RCC 7860 (cell line): Measurements from ENCODE around the gene SEZ6L2.
A peak's percentile ranks its signal among the peaks of the same experiment; 100 is the strongest.
"Not testable (repeated sequence)": the region's sequence is repeated elsewhere in the genome, so short reads cannot be mapped to it uniquely, and the experiment has no call there.

Experiments used
- DNase-seq: peaks from one replicate; pipeline ENCODE4 v3.0.0-alpha.2; 2015; ENCODE audit warnings: low spot score
- FAIRE-seq: peaks from 2 replicates; lab custom pipeline; 2012; peaks lifted over from hg19 to GRCh38; lab: Jason Lieb, UNC

Gene SEZ6L2

DNA sequence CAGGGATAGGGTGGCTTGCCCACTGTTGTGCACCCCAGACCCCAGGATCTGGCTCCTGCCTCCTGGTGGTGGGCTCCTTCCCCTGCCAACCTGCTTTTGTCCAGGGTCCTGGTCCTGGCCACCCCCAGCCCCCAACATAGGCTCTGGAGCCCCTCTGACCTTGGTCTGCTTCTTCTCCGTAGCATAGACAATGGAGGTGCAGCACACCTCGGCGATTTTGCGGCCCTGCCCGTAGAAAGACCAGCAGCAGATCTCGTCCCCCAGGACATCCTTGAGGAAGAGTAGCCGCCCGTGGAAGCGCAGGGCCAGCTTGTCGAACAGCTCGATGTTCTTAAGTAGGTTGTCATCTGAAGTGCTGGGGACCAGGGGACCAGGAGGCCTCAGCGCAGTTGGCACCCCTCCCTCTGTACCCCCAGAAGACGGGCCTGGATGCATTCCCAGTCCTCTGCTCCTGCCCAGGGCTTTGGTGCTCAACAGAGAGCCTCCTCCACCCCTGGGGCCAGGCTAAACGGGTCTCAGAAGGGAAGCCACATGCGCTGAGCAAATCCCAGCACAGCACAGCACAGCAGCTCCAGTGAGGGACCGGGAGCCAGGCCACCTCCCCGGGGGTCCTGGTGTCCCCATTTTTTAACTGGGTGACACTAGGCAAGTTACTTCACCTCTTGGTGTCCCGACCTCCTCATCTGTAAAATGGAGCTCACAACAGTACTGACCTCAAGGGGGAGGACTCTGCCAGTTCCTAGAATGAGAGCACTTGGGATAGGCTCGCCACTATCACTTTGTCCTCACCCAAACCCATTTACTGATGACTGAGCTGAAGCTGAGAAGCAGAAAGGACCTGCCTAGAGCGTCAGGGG, 11.7 kb upstream of the SEZ6L2 start:
- no peak for DNase-seq
- FAIRE-seq: no peak

- not testable (repeated sequence) for DNase-seq, FAIRE-seq
Measured at GRCh38 chr16:29909851-29910250, 10.5 kb upstream of the SEZ6L2 start.

GRCh38 chr16:29909391-29909790, 10.0 kb upstream of the SEZ6L2 start:
- DNase-seq (peak; percentile 5), FAIRE-seq (no peak)

- no peak for FAIRE-seq
Measured at GRCh38 chr16:29908719-29909220, 9.4 kb upstream of the SEZ6L2 start.

GRCh38 chr16:29907973-29908372, 8.6 kb upstream of the SEZ6L2 start:
- FAIRE-seq (no peak), DNase-seq (no peak)

More at GRCh38 chr16:29908719-29909220, 9.4 kb upstream of the SEZ6L2 start:
- no peak for DNase-seq

DNA sequence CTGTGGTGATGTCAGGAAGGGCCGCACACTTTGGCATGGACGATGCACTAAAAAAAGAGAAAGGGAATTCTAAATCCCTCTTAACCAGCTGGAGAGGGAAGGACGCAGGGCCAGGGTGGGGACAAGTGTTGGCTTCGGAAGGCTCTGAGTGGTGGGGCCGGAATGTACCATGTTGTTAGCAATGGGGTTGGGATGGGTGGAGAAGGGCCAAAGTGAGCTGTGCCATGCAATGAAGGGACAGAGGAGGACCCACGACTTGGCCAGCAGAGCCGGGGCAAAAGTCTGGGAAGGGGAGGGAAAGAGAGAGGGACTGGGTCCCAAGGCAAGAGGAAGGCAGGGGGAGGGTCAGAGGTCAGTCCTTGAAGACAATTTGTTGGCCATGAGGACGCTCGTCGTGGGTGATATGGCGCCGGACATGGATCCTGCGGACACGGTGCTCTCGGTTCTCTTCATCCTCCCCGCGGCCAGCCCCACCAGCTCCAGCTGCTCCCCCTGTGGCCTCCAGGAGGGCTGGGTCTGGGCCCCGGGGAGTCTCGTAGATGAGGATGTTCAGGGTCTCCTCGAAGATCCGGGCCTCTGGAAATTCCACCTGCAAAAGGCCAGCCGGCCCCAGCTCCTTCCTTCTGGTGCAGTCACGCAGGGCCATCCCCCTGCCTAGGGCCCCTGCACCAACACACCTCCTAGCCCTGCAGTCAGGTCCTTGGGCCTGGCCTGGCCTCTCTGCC, 7.3 kb upstream of the SEZ6L2 start:
- FAIRE-seq: no peak
- no peak for DNase-seq

GRCh38 chr16:29905668-29906067, 6.3 kb upstream of the SEZ6L2 start:
- FAIRE-seq (no peak), DNase-seq (no peak)

DNA sequence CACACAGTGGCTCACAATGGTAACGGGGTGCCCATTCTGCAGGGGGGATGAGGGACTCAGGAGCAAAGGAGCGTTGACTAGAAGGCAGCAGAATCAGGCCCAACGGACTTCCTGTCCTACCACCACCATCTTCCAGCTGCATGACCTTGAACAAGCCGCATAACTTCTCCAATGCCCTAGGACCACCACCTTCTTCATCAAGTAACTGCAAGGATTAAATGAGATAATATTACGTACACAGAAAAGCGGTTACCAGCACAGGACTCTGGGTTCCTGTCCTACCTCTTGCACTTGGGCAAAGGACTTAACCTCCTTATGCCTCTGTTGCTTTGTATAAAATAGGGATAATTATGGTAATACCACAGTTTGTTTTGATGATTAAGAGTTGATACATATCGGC, 5.6 kb upstream of the SEZ6L2 start:
- FAIRE-seq (no peak), DNase-seq (no peak)

- no peak for FAIRE-seq
- no peak for DNase-seq
Measured at GRCh38 chr16:29903590-29903989, 4.2 kb upstream of the SEZ6L2 start.

GRCh38 chr16:29901607-29901945, 2.2 kb upstream of the SEZ6L2 start:
- no peak for DNase-seq
- FAIRE-seq: no peak

GRCh38 chr16:29900888-29901606, 1.7 kb upstream of the SEZ6L2 start:
- FAIRE-seq (no peak), DNase-seq (no peak)

DNA sequence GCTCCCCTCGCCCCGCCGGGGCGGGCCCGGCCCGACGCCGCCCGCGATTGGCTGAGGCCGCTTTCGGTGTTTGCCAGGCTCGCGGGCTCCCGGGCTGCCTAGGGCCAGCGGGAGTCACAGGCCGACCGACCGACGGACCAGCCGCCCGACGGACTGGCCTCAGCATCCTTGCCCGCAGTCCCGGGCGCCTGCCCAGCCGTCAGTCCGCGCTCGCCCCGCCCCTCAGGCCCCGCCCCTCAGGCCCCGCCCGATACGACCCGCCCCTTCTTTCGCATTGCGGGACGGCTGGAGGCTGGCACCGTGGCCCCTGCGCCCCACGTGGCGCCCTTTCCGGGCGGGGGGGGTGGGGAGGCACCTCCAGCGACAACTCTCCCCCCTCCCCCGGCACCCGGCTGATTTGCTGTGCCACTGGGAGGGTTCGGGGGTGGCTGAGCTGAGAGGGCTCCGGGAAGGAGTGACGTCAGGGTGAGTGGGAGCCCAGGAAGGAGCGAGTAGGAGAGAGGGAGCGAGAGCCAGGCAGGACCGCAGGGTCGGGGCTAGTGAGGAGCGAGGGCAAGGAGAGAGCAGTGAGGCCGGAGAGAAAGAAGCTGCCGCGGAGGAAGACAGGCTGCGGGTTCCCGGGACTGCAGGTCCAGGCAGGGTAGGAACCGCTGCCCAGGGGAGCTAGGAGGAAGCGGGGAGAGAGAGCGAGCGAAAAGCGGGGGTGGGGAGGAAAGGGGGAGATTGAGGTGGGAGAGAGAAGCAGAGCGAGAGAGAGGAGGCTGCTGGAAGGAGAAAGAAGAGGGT, 945 bp upstream of the SEZ6L2 start, which contains the start of gene ASPHD1:
TSS of gene ASPHD1 (plus strand) at position 387 of the 786 bp plus-strand sequence. CDS start 484 bp downstream, outside the sequence.
- FAIRE-seq: no peak
- DNase-seq: peak; percentile 92

- FAIRE-seq: no peak
- no peak for DNase-seq
Measured at GRCh38 chr16:29898804-29899515, 390 bp downstream of the SEZ6L2 start.

GRCh38 chr16:29898135-29898803, 1.1 kb downstream of the SEZ6L2 start:
- FAIRE-seq (no peak), DNase-seq (no peak)

DNA sequence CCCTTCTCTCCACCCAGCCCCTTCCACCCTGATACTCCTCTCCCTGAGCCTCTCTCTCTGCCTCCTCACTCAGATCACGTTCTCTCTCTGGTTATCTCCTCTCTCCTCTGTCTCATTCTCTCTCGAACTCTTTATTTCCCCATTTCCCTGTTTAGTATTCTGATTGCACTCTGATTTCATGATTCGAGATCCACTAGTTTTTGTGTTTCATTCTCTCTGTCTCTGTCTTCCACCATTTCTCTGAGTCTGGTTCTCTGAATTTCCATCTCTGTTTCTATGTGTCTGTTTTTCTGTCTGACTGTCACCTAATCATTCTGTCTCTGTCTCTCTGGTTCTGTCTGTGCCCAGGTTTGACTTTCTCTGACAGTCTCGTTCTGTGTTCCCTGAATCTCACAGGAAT, 2.0 kb downstream of the SEZ6L2 start:
- DNase-seq (no peak), FAIRE-seq (no peak)

GRCh38 chr16:29896841-29897240, 2.5 kb downstream of the SEZ6L2 start:
- FAIRE-seq (no peak), DNase-seq (no peak)

GRCh38 chr16:29894352-29894751, 5.0 kb downstream of the SEZ6L2 start:
- DNase-seq (no peak), FAIRE-seq (no peak)

DNA sequence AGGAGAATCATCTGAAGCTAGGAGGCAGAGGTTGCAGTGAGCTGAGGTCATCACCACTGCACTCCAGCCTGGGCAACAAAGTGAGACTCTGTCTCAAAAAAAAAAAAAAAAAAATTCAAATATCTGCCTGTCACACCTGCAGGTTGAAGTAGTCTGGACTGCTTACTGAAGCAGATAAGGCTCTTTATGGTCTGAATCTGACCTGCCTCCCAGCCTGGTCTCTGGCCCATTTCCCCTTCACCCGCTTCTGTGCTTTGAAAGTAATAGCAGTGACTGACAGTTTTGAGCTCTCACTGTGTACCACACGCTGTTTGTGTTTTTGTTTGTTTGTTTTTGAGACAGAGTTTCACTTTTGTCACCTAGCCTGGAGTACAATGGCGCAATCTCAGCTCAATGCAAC, 5.8 kb downstream of the SEZ6L2 start:
- DNase-seq (no peak), FAIRE-seq (no peak)

- DNase-seq (no peak), FAIRE-seq (no peak)
Measured at GRCh38 chr16:29892458-29892813, 6.9 kb downstream of the SEZ6L2 start.
